Chondrocyte (in vitro differentiated cells): Measurements from ENCODE around the gene TMEM92. TPM values are rescaled to one million over a fixed set of nuclear protein-coding genes. Genes with fewer than 3 reads are reported as not detected.
A peak's percentile ranks its signal among the peaks of the same experiment; 100 is the strongest.
"Not testable (repeated sequence)": the region's sequence is repeated elsewhere in the genome, so short reads cannot be mapped to it uniquely, and the experiment has no call there.

Experiments
- DNase-seq: peaks from one replicate; pipeline ENCODE4 v3.0.0; 2021; ENCODE audit warnings: mixed read lengths, low spot score
- H3K27ac Mint-ChIP-seq: one replicate; pipeline ENCODE4 v1.8.0; 2021; ENCODE audit warnings: mild to moderate bottlenecking, moderate library complexity, mixed read lengths; ENCODE audit not compliant: unreplicated experiment
- H3K27me3 Mint-ChIP-seq: 2 replicates; pipeline ENCODE4 v1.8.0; 2021; ENCODE audit warnings: low read depth, mixed read lengths
- H3K36me3 Mint-ChIP-seq: 2 replicates; pipeline ENCODE4 v1.8.0; 2021; ENCODE audit warnings: low read depth, mixed read lengths
- H3K4me1 Mint-ChIP-seq: 2 replicates; pipeline ENCODE4 v1.8.0; 2021; ENCODE audit warnings: low read depth, mild to moderate bottlenecking, mixed read lengths
- H3K4me3 Mint-ChIP-seq: one replicate; pipeline ENCODE4 v1.8.0; 2021; ENCODE audit warnings: mild to moderate bottlenecking, moderate library complexity, mixed read lengths; ENCODE audit not compliant: unreplicated experiment
- H3K9me3 Mint-ChIP-seq: 2 replicates; pipeline ENCODE4 v1.8.0; 2021; ENCODE audit warnings: low read depth, mixed read lengths
- total RNA-seq: library from RNA; stranded (reverse); gene quantifications from 3 replicates; pipeline ENCODE4 v1.2.1, GENCODE V29; 2021
- TF ChIP-seq, protein P1 (sequence below): fragments of 200-600 bp; sonication (generic); IDR thresholded peaks from 2 replicates; pipeline ENCODE4 v1.5.0; 2021; ENCODE audit warnings: antibody characterized with exemption, mild to moderate bottlenecking, moderate library complexity

The TMEM92 gene
- total RNA-seq, 1 donor from 2014 or later = 1.6 TPM

DNA sequence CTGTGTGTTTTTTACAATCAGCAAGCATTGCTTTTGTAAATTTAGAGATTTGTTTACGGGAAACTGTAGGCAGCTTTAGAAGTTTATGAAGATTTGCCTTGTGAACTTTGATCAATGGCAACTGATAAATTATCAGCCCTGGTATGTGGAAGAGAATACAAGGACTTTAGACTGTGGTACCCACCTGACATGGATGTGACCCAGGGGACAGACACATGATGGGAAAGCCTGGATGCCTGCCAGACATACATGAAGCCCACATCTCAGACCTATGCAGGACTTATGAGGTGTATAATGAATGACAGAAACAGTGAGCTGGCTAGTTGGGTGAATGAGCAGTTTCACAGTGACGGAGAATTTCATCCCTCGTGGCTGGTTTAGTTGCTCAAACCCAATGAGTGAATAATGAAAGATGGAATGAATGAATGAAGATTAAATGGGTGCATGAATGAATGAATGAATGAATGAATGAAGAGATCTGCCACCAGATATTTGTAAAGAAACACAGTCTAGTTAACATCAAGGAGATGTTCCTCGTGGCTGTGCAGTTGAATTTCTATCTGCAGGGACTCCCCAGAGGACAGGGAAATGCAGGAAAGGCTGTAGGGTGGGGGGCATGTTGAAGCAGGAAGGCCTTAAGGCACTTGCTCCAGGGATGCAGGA lies 7.6 kb downstream of the TMEM92 start:
- H3K36me3 Mint-ChIP-seq = peaks cover 38% of the 10 kb centered on the region
- no peaks in the 10 kb centered on the region for H3K27me3 Mint-ChIP-seq
- H3K4me3 Mint-ChIP-seq = no peak overlapping the region
- H3K9me3 Mint-ChIP-seq = no peaks in the 10 kb centered on the region
- TF ChIP-seq, protein P1, sequence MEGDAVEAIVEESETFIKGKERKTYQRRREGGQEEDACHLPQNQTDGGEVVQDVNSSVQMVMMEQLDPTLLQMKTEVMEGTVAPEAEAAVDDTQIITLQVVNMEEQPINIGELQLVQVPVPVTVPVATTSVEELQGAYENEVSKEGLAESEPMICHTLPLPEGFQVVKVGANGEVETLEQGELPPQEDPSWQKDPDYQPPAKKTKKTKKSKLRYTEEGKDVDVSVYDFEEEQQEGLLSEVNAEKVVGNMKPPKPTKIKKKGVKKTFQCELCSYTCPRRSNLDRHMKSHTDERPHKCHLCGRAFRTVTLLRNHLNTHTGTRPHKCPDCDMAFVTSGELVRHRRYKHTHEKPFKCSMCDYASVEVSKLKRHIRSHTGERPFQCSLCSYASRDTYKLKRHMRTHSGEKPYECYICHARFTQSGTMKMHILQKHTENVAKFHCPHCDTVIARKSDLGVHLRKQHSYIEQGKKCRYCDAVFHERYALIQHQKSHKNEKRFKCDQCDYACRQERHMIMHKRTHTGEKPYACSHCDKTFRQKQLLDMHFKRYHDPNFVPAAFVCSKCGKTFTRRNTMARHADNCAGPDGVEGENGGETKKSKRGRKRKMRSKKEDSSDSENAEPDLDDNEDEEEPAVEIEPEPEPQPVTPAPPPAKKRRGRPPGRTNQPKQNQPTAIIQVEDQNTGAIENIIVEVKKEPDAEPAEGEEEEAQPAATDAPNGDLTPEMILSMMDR = no peak
- no peak overlapping the region for H3K27ac Mint-ChIP-seq
- peaks cover 72% of the 10 kb centered on the region for H3K4me1 Mint-ChIP-seq
- DNase-seq = no peak

DNA sequence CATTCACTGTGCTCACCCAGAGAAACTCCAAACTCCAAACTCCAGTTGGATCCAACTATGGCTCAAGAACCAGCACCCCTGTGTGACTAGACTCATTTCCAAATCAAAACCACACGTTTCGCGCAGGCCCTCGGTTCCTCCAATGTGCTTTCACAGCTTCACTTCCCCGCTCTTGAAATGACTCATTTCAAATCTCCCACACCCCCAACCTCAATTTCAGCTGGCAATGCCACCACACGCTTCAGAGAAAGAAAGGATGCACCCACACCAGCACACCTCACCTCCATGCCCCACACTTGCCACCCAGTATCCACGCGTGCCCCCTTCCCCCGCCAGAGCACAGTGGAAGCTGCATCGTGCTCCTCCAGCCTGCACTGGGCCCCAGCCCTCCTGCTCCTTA lies 9.0 kb downstream of the TMEM92 start:
- peaks cover 39% of the 10 kb centered on the region for H3K36me3 Mint-ChIP-seq
- peak overlapping the region; percentile 63 for H3K27ac Mint-ChIP-seq
- H3K4me3 Mint-ChIP-seq = no peak overlapping the region
- no peaks in the 10 kb centered on the region for H3K27me3 Mint-ChIP-seq
- TF ChIP-seq, protein P1 = no peak
- DNase-seq = no peak
- no peaks in the 10 kb centered on the region for H3K9me3 Mint-ChIP-seq
- H3K4me1 Mint-ChIP-seq = peaks cover 72% of the 10 kb centered on the region

- TF ChIP-seq, protein P1 = no peak
- H3K36me3 Mint-ChIP-seq = peaks cover 41% of the 10 kb centered on the region
- H3K9me3 Mint-ChIP-seq = no peaks in the 10 kb centered on the region
- no peak overlapping the region for H3K27ac Mint-ChIP-seq
- H3K4me3 Mint-ChIP-seq = no peak overlapping the region
- H3K4me1 Mint-ChIP-seq = peaks cover 72% of the 10 kb centered on the region
- no peaks in the 10 kb centered on the region for H3K27me3 Mint-ChIP-seq
- DNase-seq = no peak
Observed at GRCh38 chr17:50283714-50284113, 9.4 kb downstream of the TMEM92 start.

- no peaks in the 10 kb centered on the region for H3K27me3 Mint-ChIP-seq
- peaks cover 72% of the 10 kb centered on the region for H3K4me1 Mint-ChIP-seq
- no peak for DNase-seq
- TF ChIP-seq, protein P1 = no peak
- no peak overlapping the region for H3K27ac Mint-ChIP-seq
- H3K4me3 Mint-ChIP-seq = no peak overlapping the region
- H3K36me3 Mint-ChIP-seq = peaks cover 36% of the 10 kb centered on the region
- H3K9me3 Mint-ChIP-seq = no peaks in the 10 kb centered on the region
Observed at GRCh38 chr17:50285941-50286340, 11.7 kb downstream of the TMEM92 start.

DNA sequence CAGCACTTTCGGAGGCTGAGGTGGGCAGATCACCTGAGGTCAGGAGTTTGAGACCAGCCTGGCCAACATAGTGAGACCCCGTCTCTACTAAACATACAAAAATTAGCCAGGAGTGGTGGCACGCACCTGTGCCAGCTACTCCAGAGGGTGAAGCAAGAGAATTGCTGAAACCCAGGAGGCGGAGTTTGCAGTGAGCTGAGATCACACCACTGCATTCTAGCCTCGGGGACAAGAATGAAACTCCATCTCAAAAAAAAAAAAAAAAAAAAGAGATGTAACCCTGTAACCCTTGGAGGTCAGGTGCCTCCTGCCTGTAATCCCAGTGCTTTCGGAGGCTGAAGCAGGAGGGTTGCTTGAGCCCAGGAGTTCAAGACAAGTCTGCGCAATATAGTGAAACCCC lies 13.0 kb downstream of the TMEM92 start:
- Mint-ChIP-seq H3K36me3 (peaks cover 27% of the 10 kb centered on the region), H3K4me3 (peak overlapping the region; percentile 79), H3K4me1 (peaks cover 83% of the 10 kb centered on the region)
- H3K27me3 Mint-ChIP-seq, H3K27ac Mint-ChIP-seq, H3K9me3 Mint-ChIP-seq: not testable (repeated sequence)
- DNase-seq = peak; percentile 21

DNA sequence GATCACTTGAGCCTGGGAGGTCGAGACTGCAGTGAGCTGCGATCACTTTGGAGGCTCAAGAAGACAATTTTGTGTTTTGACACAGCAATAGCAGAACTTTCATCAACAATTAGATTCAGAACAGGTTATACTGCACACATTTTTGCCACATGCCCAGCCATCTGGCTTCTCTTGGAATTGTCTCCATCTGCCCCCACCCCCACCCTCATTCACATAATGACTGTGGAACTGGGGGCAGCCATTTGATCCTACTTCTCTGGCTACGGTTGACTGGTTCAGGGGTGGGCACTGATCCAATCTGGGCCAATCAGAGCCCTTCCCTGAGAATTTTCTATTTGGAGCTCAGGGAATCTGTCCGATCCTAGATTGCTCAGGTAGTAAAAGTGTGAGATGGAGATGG lies 14.0 kb downstream of the TMEM92 start:
- TF ChIP-seq, protein P1 = no peak
- no peaks in the 10 kb centered on the region for H3K27me3 Mint-ChIP-seq
- no peaks in the 10 kb centered on the region for H3K9me3 Mint-ChIP-seq
- DNase-seq = peak; percentile 5
- peak overlapping the region; percentile 79 for H3K4me3 Mint-ChIP-seq
- H3K4me1 Mint-ChIP-seq = peaks cover 85% of the 10 kb centered on the region
- peaks cover 22% of the 10 kb centered on the region for H3K36me3 Mint-ChIP-seq
- peak overlapping the region; percentile 99 for H3K27ac Mint-ChIP-seq
